NCI-H187 treated with DMSO at 0.1 percent for 48 hours (cell line): ENCODE measurements around the gene KICS2.
"Not testable (repeated sequence)": the region's sequence is repeated elsewhere in the genome, so short reads cannot be mapped to it uniquely, and the experiment has no call there.

Source experiments
- DNase-seq: peaks from one replicate; lab custom pipeline; 2025; lab: John Stamatoyannopoulos, UW

Gene KICS2

GRCh38 chr12:64216239-64216638 lies 5.9 kb downstream of the KICS2 start:
- no peak for DNase-seq

GRCh38 chr12:64212119-64212746 lies 9.9 kb downstream of the KICS2 start:
- no peak for DNase-seq

- no peak for DNase-seq
These were observed 14.6 kb downstream of the KICS2 start for GRCh38 chr12:64207453-64207852.

- DNase-seq: no peak
These were observed 16.6 kb downstream of the KICS2 start for GRCh38 chr12:64205542-64205941.

GRCh38 chr12:64203775-64204174 lies 18.3 kb downstream of the KICS2 start:
- DNase-seq: no peak

GRCh38 chr12:64203036-64203435 lies 19.1 kb downstream of the KICS2 start:
- DNase-seq: no peak

GRCh38 chr12:64195841-64196240 lies 26.3 kb downstream of the KICS2 start:
- not testable (repeated sequence) for DNase-seq

GRCh38 chr12:64194333-64195149 lies 27.6 kb downstream of the KICS2 start:
- DNase-seq: no peak

- DNase-seq: no peak
These were observed 28.2 kb downstream of the KICS2 start for GRCh38 chr12:64193931-64194330.

- DNase-seq: no peak
These were observed 29.3 kb downstream of the KICS2 start for GRCh38 chr12:64192644-64193444.

GRCh38 chr12:64190140-64190539 lies 32.0 kb downstream of the KICS2 start:
- DNase-seq: no peak

GRCh38 chr12:64189530-64189929 lies 32.6 kb downstream of the KICS2 start:
- DNase-seq: no peak

GRCh38 chr12:64187794-64188193 lies 34.3 kb downstream of the KICS2 start:
- no peak for DNase-seq

- DNase-seq: no peak
These were observed 34.7 kb downstream of the KICS2 start for GRCh38 chr12:64187370-64187769.

- DNase-seq: no peak
These were observed 35.3 kb downstream of the KICS2 start for GRCh38 chr12:64186789-64187188.

- no peak for DNase-seq
These were observed 37.9 kb downstream of the KICS2 start for GRCh38 chr12:64184216-64184615.

GRCh38 chr12:64181430-64182291 lies 40.4 kb downstream of the KICS2 start:
- no peak for DNase-seq

GRCh38 chr12:64180951-64181350 lies 41.1 kb downstream of the KICS2 start:
- DNase-seq: no peak

GRCh38 chr12:64178122-64178521 lies 44.0 kb downstream of the KICS2 start:
- no peak for DNase-seq

GRCh38 chr12:64177001-64177400 lies 45.1 kb downstream of the KICS2 start:
- DNase-seq: no peak

GRCh38 chr12:64175254-64175945 lies 46.7 kb downstream of the KICS2 start:
- DNase-seq: no peak
